DMS153 treated with DMSO at 0.1 percent for 48 hours (cell line): ENCODE data around the gene ADORA1.

Experiments used
- DNase-seq: peaks from one replicate; lab custom pipeline; 2025; ENCODE audit not compliant: unreplicated experiment; lab: John Stamatoyannopoulos, UW

ADORA1 gene

DNA sequence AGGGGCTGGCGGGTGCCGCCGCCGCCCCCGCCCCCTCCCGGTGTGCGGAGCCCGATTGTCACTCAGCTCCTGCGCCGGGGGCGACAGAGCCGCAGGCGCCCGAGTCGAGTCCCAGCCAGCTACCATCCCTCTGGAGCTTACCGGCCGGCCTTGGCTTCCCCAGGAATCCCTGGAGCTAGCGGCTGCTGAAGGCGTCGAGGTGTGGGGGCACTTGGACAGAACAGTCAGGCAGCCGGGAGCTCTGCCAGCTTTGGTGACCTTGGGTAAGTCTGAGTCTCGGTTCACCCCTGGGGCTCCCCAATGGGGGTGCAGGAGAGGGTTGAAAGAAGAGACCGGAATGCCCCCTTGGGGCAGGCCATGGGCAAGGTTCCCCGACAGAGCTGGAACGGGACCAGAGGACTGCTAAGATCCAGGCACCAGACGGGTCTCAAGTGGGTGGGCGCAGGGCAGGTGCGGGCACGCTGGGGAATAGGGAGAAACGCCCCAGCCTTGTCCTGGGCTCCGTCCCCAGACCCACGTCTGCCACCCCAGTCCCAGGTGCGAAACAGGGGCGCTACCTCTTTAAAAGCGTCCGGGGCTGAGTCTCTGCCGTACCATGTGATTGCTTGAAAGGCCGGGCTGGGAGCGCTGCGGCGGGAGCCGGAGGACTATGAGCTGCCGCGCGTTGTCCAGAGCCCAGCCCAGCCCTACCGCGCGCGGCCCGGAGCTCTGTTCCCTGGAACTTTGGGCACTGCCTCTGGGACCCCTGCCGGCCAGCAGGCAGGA lies at the start of gene ADORA1:
Gene ADORA1 (plus strand): TSS at position 61 of the 765 bp plus-strand sequence. CDS start 1,116 bp downstream, outside the sequence.
- peak; percentile 56 for DNase-seq

DNA sequence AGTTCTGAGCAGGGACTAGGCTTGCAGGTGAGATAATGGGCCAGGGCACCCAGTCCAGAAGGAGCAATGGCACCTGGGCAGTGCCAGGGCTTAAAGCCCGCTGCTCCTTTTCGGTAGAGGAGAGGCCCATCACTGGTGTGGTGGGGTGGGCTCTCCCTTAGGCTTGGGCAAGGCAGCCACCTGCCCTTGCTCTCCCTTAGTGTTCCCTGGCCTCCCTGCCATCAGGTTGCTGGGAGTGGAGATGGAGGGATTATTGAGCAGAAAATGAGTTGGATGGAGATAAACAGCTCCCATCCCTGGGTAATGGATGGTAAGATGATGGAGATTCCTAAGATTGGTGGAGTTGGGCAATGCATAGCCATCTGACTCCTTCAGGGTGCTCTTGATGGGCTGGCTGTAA lies 49.6 kb upstream of the ADORA1 start:
- DNase-seq: no peak

DNA sequence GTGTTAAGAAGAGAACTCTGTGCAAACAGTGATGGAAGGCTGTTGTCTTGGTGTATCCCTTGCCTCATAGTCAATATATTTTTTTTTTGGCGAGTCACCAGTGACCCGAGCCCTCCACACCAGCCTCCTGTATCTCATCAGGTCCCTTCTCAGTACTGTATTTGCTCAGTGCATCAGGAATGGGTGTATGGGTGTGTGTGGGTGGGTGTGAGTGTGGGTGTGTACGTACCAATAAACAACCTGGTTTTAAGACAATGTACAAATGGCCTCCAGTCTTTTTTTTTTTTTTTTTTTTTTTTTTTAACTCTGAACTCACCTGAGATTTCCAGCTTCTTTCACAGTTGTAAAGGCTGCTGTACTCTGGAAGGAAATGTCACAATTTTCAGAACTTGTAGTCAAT lies 49.0 kb upstream of the ADORA1 start:
- DNase-seq: no peak

DNA sequence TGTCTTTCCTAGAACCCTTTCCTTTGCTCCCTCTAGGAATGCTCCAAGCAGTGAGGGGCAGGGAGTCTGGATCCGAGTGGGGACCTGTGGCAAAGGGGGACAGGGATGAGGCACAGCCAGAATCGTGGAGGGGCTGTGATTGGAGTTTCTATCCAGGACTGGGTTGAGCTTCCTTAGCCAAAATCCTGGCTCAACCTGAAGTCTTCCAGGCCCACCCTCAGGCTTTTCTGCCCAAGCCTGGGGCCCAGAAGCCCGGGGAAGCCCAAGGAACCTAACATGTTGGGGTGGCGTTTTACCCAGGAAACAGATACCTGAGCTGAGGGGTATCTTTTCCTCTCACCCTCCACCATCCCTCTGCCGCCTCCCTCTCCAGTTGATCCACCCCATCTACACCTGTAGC lies 47.1 kb upstream of the ADORA1 start:
- DNase-seq: no peak

DNA sequence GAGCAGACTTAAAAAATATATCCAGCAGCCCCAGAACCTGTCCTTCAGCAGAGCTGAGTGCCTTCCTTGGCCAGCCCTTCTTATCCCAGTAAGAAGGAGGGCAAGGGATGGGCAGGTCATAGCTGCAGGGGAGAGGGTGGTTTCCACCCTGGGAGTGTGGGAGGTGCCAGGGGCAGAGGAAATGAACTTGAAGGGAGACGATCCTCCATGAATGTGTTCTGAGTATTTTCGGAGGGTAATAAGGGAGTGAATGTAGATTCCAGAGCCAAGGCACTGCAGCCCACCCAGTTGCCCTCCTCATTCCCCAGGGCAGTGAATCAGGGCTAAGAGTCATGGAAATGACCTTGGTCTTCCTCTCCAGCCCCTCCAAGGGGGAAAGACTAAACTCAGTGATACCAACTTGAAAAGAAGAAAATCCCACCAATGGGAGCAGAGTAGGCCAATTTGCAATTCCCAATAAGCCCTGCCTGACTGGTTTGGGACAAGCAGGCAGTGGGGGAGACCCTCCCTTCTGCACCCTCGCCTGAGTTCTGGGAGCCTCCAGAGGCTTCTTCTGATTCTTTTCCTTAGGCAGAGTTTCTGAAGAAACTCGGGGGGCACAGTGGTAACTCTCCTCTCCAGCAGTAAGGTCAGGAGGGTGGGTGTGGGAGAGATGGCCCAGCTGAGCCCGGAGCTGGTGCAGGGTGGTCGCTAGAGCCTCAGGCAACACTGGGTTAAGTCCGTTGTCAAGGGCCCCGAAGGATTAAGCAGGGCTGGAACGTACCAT lies 45.9 kb upstream of the ADORA1 start:
- no peak for DNase-seq

DNA sequence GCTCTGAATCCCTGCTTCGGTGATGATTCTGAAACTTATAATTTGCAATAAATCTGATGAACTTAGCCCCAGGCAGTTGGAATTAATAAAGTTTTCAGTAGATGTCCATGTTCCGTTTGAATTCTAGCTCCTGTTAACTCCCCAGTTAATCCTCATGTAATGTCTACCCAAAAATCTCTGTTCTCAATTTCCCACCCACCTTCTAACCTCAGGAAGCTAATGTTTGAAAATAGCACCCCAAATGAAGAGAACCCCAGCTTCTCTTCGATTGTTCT lies 45.4 kb upstream of the ADORA1 start:
- DNase-seq: no peak

DNA sequence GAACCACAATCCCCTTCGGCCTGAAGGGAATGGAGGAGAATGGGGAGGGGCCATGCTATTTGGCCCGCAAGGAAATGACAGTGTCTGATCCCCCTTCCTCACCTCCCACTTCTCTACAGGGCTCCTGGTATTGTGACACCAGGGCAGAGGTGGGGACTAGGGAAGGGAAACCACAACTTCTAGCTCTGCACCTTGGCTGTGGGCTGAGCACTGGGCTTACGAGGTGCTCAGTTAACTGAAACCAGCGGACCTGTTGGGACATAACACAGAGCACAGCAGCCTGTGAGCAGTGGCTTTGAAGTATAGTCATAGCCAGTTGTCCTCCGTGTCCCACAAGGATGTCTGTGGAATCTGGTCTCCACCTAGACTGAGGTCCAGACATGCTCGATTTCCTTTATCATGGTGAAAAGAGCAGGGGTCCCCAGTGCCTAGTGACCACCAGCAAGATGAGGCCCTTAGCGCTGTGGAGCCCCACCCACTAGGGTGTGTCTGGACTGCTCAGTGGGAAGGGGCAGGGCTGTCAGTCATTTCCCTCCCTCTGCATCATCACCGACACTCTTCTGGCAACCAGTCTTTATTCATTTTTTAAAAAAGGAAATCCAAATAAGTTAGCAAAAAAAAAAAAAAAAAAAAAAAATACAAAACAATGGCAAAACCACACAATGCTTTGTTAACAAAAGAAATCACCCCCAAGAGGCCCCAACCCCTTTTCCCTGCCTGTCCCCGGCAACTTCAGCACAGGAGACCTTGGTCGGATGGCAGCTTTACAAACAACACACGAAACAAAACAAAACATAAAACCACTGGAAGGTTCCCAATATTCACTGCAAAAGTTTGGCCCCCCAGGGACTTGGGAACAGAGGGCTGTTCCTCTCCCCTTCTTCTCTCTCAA lies 44.7 kb upstream of the ADORA1 start:
- DNase-seq: no peak

DNA sequence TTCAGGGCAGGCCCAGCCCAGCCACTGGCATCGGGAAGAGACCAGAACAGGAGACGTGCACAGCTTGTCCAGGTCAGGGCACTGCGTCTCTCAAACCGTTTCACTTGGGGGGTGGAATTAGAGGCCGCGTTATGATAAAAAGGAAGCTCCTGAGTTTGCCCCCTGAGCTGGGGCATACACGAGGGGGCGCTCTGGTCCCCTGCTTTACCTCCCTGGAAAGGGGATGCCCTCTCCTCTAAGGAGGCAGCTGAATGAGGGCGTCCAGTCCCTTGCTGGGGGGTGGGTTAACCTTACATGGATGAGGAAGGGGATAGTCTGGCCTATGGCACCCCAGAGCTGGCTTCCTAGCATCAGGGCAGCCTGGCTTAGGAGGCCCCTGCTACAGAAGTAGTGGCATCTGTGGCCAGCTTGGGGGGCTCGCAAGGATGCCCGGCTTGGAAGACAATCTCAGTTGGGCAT lies 44.0 kb upstream of the ADORA1 start:
- no peak for DNase-seq

DNA sequence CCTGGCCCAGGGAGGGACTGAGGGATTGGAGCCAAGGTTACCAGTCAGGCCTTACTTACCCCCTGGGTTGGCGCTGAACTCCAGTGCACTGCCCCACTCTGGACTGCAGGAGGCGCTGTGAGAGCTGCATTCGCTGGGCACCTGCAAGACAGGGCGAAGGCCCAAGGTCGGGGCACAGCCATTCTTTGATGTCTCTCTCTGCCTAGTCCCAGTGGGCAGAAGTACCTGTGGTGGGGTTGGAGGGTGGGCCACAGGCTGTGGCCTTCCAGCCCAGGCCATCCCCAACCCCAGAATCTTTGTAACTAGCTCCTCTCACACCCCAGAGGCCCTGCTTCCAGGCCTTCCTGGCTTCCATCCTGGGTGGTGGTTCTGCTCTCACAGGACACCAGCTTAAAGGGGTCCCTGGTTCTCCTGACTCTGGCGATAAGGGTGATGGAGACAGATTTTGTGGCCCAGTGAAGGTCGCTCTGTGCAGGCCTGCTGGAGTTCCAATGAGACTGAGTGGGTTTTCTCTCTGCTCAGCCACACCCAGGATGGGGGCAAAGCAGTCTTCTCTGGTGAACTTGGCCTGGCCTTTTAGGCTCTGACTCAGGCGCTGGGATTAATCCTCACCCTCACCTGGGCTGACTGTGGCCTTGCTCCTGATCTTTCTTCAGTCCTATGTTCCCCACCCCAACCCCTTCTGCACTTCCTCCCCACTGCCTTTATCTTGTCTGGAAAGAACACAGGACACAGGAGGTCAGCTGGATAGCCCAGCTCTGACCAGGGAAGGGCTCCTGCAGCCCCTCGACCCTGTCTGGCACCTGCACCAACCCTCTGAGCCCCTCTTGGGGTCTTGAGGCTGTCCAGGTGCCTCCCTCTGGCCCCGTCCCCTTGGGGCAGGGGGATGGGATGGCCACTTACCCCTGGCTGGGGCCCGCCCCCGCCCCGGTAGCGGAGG lies 42.7 kb upstream of the ADORA1 start:
- DNase-seq: no peak

DNA sequence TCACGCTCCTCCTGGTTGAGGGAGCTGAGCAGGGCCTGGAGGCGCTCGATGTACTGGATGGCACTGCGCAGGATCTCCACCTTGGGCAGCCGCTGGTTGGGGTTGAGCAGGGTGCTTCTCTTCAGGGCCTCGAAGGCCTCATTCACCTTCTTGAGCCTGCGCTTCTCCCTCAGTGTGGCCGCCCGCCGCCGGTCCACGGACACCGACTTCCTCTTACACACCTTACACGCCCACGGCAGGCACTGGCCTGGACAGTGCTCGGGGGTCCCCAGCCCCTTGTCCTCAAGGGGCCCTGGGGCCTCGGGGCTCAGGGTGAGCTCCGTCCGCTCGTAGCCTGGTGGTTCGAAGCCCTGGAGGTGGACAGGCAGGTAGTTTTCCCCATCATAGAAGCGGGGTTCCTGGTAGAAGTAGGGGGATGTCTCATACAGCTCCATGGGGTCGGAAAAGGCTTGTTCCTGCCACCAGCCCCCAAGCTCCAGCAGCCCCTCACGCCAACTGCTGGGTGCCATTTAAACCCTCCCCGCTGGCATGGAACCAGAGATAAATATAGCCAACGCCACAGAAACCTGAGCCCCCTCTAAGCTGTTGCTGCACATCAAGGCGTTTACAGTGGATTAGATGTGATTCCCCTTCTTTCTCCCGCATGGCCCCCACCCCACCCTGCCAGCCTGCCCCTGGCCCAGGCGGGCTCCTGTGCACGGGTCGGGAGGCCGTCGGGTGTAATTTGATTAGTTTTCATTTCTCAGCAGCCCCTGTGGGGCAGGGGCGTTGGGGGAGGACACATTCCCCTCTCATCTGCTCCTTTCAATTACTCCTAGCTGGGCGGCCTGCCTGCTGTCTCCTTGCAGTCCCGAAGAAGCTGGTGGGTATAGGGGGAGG lies 41.8 kb upstream of the ADORA1 start, which contains the start of gene MYOG:
Gene MYOG (minus strand): TSS at position 485 of the 879 bp plus-strand sequence. CDS start 51 bp downstream, at position 434.
- no peak for DNase-seq

DNA sequence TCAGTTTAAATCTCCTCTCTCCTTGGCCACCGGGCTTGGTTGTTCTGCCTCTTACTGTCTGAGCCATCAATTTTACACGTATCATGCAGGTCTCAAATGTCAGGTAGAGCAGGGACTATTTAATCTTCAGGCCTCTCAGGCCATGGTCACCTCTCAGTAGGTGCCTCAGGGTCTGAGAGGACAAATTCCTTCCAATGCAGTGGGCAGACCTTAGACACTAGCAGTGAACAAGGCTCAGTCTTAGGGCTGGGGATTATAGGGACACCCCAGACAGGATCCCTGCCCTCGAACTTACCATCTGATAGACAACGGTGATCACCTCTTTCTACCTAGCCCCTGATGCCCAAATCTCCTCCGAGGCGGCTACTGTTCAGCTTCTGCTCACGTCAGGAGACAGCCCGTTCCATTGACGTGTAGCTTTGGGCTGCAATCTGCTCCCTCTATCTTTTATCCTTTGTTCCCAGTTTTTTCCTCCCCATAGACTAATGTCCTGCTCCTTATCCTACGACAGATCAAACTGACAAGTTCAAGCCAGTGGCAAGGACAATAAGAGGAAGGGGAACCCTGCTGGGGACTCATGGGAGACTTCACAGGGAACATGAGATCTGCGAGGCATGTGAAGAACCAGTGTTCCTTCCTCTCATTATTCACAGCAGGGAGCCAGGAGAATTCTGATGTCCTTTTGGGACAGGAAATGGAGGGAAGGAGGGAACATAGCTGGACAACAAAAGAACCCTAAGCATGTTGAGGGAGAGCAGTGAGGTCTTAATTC lies 40.3 kb upstream of the ADORA1 start:
- no peak for DNase-seq

DNA sequence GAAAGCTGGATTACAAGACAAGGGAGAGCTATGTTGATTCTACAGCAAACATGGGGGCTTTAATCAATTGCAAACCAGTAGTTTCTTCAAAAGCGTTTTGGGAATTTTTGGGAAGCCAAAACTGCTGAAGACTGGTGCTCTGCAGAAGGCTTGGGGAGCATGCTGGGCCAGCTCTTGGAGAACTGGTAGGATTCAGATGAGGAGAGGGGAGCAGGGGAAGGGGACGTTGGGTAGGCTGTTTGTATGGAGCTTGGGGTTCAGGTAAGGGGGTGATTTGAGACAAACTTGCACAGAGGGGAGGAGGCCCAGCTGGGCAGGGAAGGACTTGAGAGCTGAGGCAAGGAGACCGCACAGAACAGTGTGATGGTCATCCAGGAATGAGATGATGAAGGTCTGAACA lies 39.1 kb upstream of the ADORA1 start:
- no peak for DNase-seq

DNA sequence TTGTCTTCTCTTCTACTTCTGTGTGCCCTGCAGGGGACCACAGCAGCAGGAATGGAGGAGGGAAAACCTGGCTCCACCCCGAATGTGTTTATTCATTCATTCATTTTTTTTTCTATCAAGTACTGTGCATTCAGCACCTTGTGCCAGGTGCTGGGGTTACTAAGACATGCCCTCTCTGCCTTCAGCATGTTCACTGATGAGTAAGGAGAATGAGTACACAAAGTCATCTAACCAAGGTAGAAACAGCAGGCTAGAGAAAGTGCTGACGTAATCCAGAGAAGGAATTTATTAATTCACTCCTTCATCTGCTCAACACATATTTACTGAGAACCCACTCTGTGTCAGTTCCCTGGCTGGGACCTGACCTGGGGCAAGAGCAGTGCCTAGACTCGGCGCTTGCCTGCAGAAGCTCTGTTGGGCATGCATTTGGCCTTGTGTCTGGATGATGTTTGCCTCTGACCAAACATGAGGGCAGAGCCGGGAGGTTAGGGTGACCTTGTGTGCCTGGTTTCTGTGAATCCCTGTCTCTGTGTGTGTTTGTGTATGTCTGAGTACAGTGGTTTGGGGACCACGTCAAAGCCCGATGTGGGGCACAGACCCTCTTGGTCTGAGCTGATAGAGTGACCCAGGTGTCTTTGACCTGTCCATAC lies 38.4 kb upstream of the ADORA1 start:
- no peak for DNase-seq

DNA sequence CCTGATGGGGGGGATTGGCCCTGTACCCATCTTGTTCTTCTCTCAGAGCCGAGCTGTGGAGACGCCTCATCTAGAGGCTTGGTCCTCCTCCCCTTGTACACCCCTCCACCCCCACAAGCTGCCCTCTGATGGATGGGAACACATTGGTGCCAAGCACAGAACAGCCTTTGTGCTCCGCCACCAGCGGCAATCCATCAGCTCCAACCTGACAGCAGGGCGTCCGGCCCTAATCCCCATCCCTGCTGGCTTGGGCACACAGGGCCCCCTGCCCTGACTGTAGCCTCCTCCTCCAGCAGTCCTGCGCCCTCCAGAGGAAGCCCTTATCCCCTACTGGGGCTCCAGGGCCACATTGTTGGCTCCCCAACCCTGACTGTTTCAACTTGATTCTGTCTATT lies 37.9 kb upstream of the ADORA1 start:
- no peak for DNase-seq

DNA sequence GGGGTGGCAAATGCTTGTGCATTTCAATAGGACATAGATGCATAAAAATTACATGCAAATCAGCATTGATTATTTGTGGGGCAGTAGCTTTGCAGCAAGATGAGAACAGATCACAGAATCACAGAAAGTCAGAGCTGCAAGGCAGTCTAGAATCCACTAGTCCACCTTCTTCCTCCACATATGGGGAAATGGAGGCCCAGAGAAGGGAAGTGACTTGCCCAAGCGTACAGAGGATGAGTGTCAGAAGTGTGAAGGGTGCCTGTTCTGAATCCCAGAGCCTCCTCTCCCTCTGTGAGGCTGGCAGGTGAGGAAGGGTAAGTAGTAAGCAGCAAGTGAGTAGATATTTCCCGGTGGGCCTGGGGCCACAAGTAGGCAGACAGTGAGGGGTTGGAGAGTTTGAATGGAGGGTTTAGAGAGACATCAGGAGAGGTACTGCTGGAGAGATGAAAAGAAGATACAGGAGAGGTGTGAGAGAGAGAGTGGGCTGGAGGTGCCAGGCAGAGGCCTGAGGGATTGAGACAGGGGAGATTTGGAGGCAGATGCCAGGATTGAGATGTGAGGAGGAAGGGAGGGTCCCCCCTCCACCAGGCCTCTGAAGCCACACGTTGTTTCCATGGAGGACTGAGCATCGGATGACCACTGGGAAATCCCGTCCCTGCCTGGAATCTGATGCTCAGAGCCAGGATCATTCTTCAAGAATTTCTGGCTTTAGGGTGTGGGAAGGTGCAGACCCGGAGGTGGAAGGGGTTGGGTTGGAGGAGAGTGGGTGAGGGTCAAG lies 36.9 kb upstream of the ADORA1 start:
- no peak for DNase-seq

DNA sequence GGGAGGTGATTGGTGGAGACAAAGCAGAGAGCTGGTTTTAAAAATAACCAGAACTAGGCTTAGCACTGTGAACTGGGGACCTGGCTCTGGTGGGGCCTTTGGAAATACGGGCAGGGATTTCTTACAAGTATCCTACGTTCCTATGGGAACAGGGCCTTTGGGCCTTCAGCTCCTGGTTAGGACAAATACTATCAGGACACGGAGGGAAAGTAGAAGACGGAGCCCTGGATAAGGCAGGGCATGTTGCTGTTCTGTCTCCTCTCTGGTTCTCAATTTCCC lies 36.4 kb upstream of the ADORA1 start:
- DNase-seq: no peak

DNA sequence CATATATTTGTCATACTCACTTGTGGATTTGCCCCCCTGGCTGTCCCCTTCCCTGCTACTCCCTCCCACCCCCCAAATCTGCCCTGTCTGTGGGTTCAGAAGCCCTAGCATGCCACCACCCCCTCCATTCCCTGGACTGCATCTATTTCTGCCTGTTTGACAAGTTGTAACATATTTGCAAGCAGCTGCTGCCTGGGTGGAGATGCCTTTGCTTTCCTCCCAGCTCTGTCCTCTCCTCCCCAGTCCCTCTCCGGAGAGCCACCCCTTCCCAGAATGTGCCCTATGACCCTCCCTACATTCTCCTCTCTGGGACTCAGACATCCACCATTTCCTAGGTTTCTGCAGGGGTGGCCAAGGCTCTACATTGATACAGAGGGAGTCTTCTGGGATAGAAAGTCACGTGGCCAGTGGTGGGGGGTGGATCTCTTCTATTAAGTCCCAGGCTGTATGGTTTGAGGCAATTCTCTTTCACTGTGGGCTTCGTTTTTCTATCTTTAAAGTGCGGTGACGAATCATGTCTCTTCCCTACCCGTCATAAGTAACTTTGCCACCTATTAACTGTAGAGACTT lies 35.7 kb upstream of the ADORA1 start:
- no peak for DNase-seq
